ENCODE results near the gene CLCN1.
"Not testable (repeated sequence)": the region's sequence is repeated elsewhere in the genome, so short reads cannot be mapped to it uniquely, and the experiment has no call there.

The CLCN1 gene

GRCh38 chr7:143287339-143287934, 28.5 kb upstream of the CLCN1 start:
- FAIRE-seq (no peak), DNase-seq (ENCODE audit: insufficient read length, low spot score) (no peak)
- no peak for TF ChIP-seq CTCF (IDR thresholded peaks at IDR 0.05; ENCODE audit: insufficient read depth, missing control alignments)

GRCh38 chr7:143287935-143288826, 27.7 kb upstream of the CLCN1 start, which contains the start of gene CASP2:
Gene CASP2, plus strand, starts transcription at chr7:143288351. Its CDS starts 105 bp downstream, at chr7:143288456.
- no peak for FAIRE-seq
- TF ChIP-seq CTCF (IDR thresholded peaks at IDR 0.05; ENCODE audit: insufficient read depth, missing control alignments) = no peak
- DNase-seq (ENCODE audit: insufficient read length, low spot score) = peak; percentile 96

GRCh38 chr7:143288836-143289235, 27.1 kb upstream of the CLCN1 start:
- no peak for FAIRE-seq
- DNase-seq (ENCODE audit: insufficient read length, low spot score) = no peak
- no peak for TF ChIP-seq CTCF (IDR thresholded peaks at IDR 0.05; ENCODE audit: insufficient read depth, missing control alignments)

GRCh38 chr7:143289421-143289820, 26.5 kb upstream of the CLCN1 start:
- TF ChIP-seq CTCF (IDR thresholded peaks at IDR 0.05; ENCODE audit: insufficient read depth, missing control alignments) = no peak
- DNase-seq (ENCODE audit: insufficient read length, low spot score) (no peak), FAIRE-seq (no peak)

- not testable (repeated sequence) for DNase-seq (ENCODE audit: insufficient read length, low spot score); FAIRE-seq
Observed at GRCh38 chr7:143289888-143290287, 26.0 kb upstream of the CLCN1 start.

GRCh38 chr7:143290293-143290692, 25.6 kb upstream of the CLCN1 start:
- FAIRE-seq = no peak
- TF ChIP-seq CTCF (IDR thresholded peaks at IDR 0.05; ENCODE audit: insufficient read depth, missing control alignments) = no peak
- DNase-seq (ENCODE audit: insufficient read length, low spot score) = no peak

- no peak for TF ChIP-seq CTCF (IDR thresholded peaks at IDR 0.05; ENCODE audit: insufficient read depth, missing control alignments)
- no peak for DNase-seq (ENCODE audit: insufficient read length, low spot score)
- no peak for FAIRE-seq
Observed at GRCh38 chr7:143292876-143293275, 23.0 kb upstream of the CLCN1 start.
